ENCODE measurements around the gene P2RY1. TPM values are rescaled to one million over a fixed set of nuclear protein-coding genes. Genes with fewer than 3 reads are reported as not detected.

The P2RY1 gene
- total RNA-seq, 4 donors from 2014 or later, result 1.1 to 4.7 (median 2.0) TPM

DNA sequence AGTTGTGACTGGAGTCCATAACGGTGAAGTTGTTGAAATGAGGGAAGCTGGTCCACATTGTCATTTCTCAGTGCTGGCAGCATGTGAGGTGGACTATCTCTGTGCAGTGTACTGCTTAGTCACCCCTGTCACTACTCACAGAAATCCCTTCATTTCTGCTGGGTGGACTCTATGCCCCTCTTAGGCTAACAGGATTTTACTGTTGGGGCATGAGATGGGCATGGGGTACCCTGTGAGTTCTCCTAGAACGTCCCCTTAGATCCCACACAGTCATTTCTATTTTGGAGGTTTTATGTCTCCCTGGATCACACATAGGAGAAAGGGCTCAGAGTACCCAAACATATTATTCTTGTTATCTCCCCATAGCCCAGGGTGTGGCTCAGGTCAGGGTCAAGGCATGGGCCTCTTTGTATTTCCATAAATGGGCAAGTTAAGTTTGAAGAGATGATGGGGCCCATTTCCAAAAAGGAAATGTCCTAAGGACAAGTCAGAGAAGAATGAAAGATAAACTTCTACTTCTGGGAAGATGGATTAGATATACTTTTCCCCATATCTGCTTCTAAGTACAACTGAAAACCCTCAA, 15.2 kb downstream of the P2RY1 start:
- ATAC-seq, result no peak
- no peak overlapping the region for H3K4me3 ChIP-seq
- H3K4me1 ChIP-seq, result no peaks in the 10 kb centered on the region
- WGBS, 2 donors (ENCODE audit: low coverage in 1 of 2), result 85 to 87% methylated on average over 2 of the region's 2 CpGs
- H3K27me3 ChIP-seq, result no peaks in the 10 kb centered on the region
- TF ChIP-seq EP300 (IDR thresholded peaks at IDR 0.05), result no peak
- TF ChIP-seq, protein P1, sequence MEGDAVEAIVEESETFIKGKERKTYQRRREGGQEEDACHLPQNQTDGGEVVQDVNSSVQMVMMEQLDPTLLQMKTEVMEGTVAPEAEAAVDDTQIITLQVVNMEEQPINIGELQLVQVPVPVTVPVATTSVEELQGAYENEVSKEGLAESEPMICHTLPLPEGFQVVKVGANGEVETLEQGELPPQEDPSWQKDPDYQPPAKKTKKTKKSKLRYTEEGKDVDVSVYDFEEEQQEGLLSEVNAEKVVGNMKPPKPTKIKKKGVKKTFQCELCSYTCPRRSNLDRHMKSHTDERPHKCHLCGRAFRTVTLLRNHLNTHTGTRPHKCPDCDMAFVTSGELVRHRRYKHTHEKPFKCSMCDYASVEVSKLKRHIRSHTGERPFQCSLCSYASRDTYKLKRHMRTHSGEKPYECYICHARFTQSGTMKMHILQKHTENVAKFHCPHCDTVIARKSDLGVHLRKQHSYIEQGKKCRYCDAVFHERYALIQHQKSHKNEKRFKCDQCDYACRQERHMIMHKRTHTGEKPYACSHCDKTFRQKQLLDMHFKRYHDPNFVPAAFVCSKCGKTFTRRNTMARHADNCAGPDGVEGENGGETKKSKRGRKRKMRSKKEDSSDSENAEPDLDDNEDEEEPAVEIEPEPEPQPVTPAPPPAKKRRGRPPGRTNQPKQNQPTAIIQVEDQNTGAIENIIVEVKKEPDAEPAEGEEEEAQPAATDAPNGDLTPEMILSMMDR (IDR thresholded peaks at IDR 0.05), result no peak
- no peaks in the 10 kb centered on the region for H3K36me3 ChIP-seq
- H3K27ac ChIP-seq, result no peak overlapping the region
- H3K9me3 ChIP-seq, result peaks cover 0 to 7% (median 0%) of the 10 kb centered on the region in 3 donors

DNA sequence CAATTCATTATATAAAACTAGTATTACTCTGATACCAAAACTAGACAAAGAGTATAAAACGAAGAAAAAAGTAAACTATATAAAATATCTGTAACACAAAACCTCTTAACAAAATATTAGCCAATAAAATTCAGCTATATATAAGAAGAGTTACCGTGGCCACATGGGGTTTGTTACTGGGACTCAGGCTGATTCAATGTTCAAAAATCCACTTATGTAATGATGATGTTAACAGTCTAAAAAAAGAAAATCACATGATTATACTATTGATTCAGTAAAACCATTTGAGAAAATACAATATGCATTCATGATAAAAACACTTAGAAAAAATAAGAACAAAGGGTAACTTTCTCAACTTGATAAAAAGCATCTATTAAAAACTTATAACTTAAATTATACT, 18.3 kb downstream of the P2RY1 start:
- Histone ChIP-seq H3K27ac (no peak overlapping the region), H3K9me3 (no peaks in the 10 kb centered on the region), H3K27me3 (no peaks in the 10 kb centered on the region), H3K36me3 (no peaks in the 10 kb centered on the region), H3K4me3 (no peak overlapping the region), H3K4me1 (no peaks in the 10 kb centered on the region)
- WGBS, 2 donors (ENCODE audit: low coverage in 1 of 2), result 46 to 53% methylated on average over 2 of the region's 2 CpGs
- TF ChIP-seq EP300 (IDR thresholded peaks at IDR 0.05) (no peak), POLR2A (IDR thresholded peaks at IDR 0.05) (no peak), POLR2AphosphoS5 (IDR thresholded peaks at IDR 0.05) (no peak)
- TF ChIP-seq, protein P1 (IDR thresholded peaks at IDR 0.05), result no peak
- ATAC-seq, result no peak

DNA sequence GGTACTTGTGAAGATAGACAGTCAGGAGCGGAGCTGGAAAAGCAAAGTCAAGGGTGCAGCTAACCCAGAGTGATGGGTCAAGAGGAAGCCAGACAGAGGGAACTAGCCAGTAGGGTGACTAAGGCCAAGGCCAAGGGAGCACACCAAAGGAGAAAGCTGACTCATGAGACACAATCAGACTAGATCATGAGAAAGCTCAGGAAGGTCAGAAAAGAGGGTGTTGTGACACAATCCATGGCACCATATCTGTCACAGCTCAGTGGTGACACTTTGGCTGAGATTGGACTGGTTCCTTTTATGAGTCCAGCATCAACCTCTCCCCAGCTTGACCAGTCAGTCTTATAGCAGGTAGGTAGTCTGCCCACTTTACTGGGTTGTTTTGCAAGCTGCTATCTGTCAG, 22.2 kb downstream of the P2RY1 start:
- no peaks in the 10 kb centered on the region for H3K27me3 ChIP-seq
- no peaks in the 10 kb centered on the region for H3K4me1 ChIP-seq
- ATAC-seq, result peak; percentile 28
- H3K36me3 ChIP-seq, result no peaks in the 10 kb centered on the region
- no peaks in the 10 kb centered on the region for H3K9me3 ChIP-seq
- H3K4me3 ChIP-seq, result no peak overlapping the region
- TF ChIP-seq POLR2A (IDR thresholded peaks at IDR 0.05) (no peak), POLR2AphosphoS5 (IDR thresholded peaks at IDR 0.05) (no peak), EP300 (IDR thresholded peaks at IDR 0.05) (no peak)
- TF ChIP-seq, protein P1 (IDR thresholded peaks at IDR 0.05), result no peak
- WGBS, 2 donors (ENCODE audit: low coverage in 1 of 2), result 100% methylated on average over 1 of the region's 1 CpG
- H3K27ac ChIP-seq, result no peak overlapping the region

DNA sequence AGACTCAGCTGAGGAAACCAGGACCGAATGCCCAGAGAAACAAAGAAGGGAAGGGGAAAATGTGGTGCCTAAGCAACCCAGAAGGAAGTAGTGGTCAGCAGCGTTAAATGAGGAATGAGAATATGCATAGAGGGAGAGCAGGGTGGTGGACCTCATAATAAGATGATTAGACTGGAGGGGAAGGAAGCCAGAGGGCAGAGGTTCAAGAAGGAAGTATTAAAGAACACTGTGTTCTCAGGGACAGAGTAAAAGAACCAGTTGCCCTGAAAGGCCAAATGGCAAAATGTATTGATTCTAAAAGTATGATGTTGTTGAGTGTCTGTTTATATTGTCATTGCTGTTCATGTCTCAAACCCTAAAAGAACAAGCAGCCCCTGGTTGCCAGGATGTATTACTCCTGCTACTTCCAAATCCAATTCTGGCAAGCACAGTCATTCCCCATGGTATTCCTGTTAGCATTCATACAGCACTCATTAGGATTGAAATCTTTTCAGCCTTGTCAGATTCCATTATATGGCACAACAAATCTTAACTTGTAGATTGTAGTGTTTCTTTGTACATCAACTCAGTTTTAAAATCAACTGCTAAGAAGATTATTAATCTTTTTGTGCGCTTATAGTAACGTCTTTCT, 23.4 kb downstream of the P2RY1 start:
- TF ChIP-seq, protein P1 (IDR thresholded peaks at IDR 0.05), result no peak
- TF ChIP-seq POLR2A (IDR thresholded peaks at IDR 0.05) (no peak), POLR2AphosphoS5 (IDR thresholded peaks at IDR 0.05) (no peak), EP300 (IDR thresholded peaks at IDR 0.05) (no peak)
- no peaks in the 10 kb centered on the region for H3K4me1 ChIP-seq
- ATAC-seq, result peak; percentile 46
- H3K9me3 ChIP-seq, result no peaks in the 10 kb centered on the region
- WGBS, 2 donors (ENCODE audit: low coverage in 1 of 2), result 69 to 78% methylated on average over 4 of the region's 4 CpGs
- no peak overlapping the region for H3K27ac ChIP-seq
- no peaks in the 10 kb centered on the region for H3K27me3 ChIP-seq
- H3K4me3 ChIP-seq, result no peak overlapping the region
- H3K36me3 ChIP-seq, result no peaks in the 10 kb centered on the region

DNA sequence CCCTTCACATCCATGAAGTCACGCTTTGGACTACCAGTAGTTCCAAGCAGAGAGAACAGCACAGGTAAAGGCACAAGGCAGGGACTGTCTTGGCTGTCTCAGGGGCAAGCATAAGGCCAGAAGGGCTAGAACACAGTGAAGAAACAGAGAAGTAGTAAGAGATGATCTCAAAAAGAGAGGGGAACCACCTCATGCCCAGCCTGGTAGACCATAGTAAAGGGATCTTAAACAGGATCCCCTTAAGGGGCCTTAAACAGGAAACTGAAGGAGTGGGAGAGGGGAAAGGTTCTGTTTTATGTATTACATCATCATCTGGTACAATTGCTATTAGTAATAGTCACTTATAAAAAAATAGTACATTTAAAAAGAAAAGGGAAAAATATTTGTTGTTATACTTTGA, 25.8 kb downstream of the P2RY1 start:
- no peaks in the 10 kb centered on the region for H3K27me3 ChIP-seq
- H3K36me3 ChIP-seq, result no peaks in the 10 kb centered on the region
- H3K27ac ChIP-seq, result no peak overlapping the region
- TF ChIP-seq, protein P1 (IDR thresholded peaks at IDR 0.05), result no peak
- TF ChIP-seq EP300 (IDR thresholded peaks at IDR 0.05) (no peak), POLR2AphosphoS5 (IDR thresholded peaks at IDR 0.05) (no peak), POLR2A (IDR thresholded peaks at IDR 0.05) (no peak)
- no peak overlapping the region for H3K4me3 ChIP-seq
- WGBS, 2 donors (ENCODE audit: low coverage in 1 of 2), result 100% methylated on average over 1 of the region's 1 CpG
- no peaks in the 10 kb centered on the region for H3K4me1 ChIP-seq
- ATAC-seq, result no peak
- no peaks in the 10 kb centered on the region for H3K9me3 ChIP-seq

All from gastroesophageal sphincter (tissue), 4 donors.